GM19240 (cell line): ENCODE results near the gene SSR1.
"Not testable (repeated sequence)": the region's sequence is repeated elsewhere in the genome, so short reads cannot be mapped to it uniquely, and the experiment has no call there.

Source experiments
- DNase-seq: peaks from one replicate; pipeline ENCODE4 v3.0.0; 2011; ENCODE audit warnings: low spot score; ENCODE audit not compliant: insufficient read length

Gene SSR1

DNA sequence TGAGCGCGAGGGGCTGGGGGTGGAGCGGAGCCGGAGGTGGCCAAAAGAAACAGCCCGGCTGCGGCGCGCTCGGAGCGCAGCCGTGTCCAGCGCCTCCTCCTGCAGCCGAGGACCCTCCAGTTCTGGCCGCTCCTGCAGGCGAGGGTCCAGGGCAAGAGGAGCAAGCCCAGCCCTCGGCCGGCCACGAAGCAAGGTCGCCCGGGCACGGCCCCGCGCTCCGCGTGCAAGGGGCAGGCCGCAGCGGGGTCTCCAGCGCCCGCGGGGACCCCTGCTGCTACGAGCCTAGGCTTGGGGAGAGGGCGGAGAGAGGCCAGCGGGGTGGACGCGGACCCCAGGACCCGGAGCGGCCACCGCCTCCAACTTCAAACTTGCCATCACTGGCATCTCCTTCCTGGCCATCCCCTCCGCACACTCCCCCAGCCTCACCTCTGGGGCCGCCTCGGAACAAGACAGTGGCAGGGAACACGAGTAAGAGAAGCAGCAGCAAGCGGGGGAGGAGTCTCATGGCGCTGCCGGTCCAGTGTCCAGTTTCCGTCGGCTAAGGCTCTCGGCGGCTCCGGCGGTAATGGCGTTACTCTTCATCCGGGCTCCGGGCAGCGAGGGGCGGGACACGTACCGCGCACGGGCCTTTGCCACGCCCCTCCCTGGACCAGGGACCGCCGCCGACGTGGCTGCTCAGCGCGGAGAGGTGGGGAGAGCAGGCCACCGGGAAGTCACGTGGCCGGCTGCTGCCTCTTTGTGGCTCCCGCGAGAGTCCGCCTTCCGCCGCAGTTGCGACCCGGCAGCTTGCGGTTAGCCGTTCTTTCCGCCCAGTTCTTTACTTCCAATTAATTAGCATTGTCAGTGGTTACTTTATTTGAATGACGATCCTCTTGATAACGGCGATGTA lies at the start of gene SSR1:
TSS of gene SSR1 (minus strand) at position 584 of the 889 bp plus-strand sequence. CDS start at position 505, 79 bp downstream.
- peak; percentile 99 for DNase-seq

DNA sequence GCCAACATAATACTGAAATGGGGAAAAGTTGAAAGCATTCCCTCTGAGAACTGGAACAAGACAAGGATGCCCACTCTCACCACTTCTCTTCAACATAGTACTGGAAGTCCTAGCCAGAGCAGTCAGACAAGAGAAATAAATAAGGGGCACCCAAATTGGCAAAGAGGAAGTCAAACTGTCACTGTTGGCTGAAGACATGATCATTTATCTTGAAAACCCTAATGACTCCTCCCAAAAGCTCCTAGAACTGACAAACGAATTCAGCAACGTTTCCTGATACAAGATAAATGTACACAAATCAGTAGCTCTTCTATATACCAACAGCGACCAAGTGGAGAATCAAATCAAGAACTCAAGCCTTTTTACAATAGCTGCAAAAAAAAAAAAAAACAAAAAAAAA lies 38.9 kb upstream of the SSR1 start:
- not testable (repeated sequence) for DNase-seq

DNA sequence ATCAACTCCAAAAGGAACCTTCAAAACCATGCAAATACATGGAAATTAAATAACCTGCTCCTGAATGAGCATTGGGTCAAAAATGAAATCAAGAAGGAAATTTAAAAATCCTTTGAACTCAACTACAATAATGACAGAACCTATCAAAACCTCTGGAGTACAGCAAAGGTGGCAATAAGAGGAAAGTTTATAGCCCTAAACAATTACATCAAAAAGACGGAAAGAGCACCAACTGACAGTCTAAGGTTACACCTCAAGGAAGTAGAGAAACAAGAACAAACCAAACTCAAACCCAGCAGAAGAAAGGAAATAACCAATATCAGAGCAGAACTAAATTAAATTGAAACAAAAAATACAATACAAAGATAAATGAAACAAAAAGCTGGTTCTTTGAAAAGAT lies 37.6 kb upstream of the SSR1 start:
- not testable (repeated sequence) for DNase-seq

DNA sequence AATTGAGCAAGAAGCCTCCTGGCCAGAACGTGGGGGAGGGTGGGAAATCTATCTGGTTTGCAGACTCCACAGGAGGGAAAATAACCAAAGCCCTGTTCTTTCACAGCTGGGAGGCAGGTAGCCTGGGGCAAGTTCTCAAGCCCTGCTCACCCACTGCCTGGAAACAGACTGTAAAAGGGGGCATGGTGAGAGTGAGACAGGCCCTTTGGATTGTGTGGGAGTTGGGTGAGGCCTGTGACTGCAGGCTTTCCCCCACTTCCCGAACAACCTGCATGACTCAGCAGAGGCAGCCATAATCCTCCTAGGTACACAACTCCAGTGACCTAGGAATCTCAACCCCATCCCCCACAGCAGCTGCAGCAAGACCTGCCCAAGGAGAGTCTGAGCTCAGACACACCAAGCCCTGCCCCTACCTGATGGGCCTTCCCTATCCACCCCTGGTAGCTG lies 34.6 kb upstream of the SSR1 start:
- not testable (repeated sequence) for DNase-seq

DNA sequence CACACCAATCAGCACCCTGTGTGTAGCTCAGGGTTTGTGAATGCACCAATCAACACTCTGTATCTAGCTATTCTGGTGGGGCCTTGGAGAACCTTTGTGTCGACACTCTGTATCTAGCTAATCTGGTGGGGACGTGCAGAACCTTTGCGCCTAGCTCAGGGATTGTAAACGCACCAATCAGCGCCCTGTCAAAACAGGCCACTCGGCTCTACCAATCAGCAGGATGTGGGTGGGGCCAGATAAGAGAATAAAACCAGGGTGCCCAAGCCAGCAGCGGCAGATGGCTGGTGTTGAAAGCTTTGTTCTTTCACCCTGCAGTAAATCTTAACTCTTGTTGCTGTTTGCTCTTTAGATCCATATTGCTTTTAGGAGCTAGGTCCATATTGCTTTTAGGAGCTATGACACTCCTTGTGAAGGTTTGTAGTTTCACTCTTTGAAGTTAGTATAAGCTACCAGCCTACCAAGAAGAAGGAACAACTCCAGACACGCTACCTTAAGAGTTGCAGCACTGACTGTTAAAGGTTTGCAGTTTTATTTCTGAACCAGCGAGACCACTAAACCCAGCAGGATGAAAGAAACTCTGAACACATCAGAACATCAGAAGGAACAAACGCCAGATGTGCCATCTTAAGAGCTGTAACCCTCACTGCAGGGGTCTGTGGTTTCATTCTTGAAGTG lies 31.9 kb upstream of the SSR1 start:
- not testable (repeated sequence) for DNase-seq

DNA sequence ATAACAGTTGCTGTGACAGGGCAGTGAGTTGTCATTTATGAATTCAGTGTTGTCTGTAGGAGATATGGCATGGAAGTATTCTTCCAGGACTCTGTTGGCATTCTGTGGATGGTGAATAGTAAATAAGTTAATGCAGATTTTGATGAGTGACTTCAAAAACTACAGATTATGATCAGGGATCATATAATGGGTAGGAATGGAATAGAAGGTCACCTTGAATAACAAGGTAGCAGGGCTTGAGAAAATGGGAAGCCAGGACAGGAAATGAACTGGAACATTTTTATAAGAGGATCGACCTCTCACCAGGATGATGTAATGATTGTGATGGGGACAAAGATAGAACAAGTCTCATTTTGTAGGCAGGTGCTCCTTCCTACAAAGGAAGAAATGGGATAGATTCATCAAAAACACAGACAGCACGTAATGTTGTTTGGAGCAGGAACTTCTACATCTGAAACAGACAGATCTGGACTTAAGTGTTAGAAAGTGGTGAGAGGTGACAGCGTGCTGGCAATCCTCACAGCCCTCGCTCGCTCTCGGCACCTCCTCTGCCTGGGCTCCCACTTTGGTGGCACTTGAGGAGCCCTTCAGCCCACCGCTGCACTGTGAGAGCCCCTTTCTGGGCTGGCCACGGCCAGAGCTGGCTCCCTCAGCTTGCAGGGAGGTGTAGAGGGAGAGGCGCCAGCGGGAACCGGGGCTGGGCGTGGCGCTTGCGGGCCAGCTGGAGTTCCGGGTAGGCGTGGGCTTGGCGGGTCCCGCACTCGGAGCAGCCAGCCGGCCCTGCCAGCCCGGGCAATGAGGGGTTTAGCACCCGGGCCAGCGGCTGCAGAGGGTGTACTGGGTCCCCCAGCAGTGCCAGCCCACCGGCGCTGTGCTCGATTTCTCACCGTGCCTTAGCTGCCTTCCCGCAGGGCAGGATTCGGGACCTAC lies 30.8 kb upstream of the SSR1 start:
- DNase-seq = no peak

DNA sequence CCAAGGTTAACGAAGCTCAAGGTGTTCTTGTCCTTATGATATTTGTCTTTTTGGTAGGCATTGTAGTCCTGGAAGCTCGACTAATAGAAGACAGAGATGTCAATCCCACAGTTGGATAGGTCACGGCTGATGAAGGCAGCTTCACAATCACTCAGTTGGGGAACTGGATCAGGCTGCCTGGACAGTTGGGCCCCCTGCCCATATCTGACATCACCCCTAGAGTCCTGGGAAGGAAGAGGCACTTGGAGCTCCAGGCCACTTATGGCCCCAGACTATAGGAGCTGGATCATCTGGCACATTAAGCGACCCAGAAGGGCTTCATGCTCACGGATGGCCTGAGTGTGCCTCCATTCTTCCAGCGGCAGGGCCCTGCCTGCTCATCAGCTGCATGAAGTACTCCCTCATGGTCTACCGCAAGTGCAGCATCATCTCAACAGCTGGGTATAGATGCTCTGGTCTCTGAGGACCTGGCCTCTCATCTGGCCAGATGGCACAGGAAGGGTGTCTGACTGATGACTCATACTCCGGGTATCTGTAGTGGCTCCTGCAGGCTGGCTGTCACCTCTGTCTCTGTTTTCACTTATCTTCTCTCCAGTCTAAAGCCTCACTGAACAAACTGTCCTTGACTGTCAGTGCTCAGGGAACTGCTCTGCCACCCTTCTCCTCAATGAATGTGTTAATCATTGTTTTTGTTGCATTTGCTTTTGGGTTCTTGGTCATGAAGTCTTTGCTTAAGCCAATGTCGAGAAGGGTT lies 29.2 kb upstream of the SSR1 start:
- no peak for DNase-seq

DNA sequence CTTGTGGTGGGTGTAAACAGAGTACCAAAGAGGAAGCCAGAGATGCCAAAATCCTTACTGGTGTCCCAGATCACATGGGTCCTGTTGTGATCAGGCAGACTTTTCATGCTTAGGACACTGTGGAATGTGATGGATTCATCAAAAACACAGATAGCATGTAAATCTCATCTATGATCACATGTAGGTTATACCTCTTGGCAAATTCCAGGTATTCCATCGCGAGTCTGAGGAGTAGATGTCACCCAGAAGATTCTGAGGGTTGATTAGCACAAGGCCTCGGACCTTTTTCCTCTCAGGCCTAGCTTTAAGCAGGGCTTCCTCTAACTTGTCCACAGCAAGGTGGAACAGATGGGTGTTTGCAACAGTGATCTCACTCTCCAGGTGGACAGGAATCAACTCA lies 28.3 kb upstream of the SSR1 start:
- no peak for DNase-seq

DNA sequence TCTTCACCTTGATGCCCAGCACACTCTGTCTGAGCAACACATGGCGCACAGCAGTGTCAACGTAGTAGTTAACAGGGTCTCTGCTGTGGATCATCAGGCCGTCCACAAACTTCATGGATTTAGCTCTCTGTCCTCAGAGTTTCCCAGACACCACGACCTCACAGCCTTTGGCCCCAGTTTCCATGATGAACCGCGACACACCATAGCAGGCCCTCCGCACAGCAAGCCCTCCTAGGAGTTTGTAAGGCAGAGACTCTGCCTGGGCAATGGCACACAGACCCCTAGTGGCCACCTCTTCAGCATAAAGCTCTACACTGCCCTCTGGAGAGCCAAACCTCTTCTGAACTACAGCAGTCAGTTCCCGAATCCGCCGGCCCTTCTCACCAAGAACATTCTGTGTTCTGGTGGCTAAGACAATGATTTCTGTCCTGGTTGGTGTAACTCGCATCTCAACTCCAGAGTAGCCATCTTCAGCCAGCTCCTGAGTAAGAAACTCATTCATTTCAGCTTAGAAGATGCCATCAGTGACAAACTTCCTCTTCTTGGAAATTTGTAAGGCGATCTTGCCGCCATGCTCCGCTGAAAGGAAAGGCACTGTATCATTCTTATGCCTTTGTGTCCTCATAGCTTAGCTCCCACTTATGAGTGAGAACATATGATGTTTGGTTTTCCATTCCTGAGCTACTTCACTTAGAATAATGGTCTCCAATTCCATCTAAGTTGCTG lies 26.2 kb upstream of the SSR1 start:
- DNase-seq = not testable (repeated sequence)

DNA sequence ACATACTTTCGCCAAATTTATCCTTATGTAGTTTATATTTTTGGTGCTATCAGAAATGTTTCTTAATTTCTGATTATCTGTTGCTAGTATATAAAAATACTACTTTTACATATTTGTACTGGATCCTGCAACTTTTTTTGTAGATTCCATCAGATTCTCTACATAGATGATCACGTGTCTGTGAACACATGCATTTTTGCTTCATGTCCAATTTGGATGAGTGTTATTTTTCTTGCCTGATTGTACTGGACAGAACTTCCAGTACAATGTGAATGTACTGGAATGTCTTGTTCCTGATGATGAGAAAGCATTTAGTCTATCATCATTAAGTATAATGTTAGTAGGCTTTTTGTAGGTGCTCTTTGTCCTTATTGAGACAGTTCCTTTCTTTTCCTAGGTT lies 25.0 kb upstream of the SSR1 start:
- DNase-seq = no peak

DNA sequence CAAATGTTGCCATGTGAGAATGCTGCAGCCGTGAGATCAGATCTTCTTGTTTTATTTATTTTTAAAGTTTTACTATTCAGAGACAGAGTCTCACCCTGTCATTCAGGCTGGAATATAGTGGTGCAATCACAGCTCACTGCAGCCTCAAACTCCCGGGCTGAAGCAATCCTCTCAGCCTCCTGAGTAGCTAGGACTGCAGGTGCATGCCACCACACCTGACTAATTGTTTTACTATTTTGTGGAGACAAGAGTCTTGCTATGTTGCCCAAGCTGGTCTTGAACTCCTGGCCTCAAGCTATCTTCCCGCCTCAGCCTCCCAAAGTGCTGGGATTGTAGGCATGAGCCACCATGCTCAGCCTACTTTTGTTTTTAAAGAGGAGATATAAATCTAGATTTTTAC lies 22.5 kb upstream of the SSR1 start:
- DNase-seq = no peak

DNA sequence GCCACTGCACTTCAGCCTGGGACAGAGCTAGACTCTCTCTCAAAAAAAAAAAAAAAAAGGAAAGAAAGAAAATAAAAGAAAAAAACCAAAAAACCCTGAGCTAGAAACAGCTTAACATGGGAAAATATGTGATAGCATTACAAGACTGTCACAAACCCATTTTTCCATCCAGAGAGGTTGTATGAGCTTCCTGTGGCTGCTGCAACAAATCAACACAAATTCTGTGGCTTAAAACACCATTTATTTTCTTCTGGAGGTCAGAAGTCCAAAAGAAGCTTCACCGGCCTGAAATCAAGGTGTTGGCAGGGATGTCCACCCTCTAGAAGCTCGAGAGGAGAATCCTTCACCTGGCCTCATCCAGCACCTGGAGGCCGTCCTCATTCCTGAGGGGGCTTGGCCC lies 21.7 kb upstream of the SSR1 start:
- no peak for DNase-seq

DNA sequence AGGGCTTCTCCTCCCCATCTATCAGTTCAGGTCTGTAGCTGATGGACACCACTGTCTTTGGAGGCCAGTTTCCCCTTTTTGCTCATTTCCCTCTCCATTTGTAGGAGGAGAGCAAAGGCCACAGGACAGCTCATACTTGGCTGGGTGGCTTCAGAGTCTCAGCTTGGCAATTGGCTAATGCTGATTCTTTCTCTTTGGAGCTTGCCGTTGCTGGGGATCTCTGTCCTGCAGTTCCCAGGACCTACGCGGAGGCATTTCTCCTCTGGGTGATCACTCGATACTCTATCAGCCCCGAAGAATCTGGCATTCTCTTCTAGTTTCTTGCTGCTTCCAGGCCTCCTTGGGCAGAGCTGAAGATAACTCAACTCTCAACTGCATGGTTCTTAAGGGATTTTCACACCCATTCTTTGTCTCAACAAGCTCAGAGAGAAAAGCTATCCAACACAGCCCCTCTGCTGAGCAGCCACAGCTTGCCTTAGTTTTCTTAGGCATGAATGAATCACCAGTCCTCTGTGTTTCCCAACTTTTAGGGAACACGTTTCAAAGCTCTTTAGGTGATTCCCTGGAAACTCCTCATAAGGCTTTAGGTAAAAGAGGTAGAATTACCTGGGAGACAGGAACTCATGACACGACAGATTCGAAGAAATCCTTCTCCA lies 19.2 kb upstream of the SSR1 start:
- no peak for DNase-seq

DNA sequence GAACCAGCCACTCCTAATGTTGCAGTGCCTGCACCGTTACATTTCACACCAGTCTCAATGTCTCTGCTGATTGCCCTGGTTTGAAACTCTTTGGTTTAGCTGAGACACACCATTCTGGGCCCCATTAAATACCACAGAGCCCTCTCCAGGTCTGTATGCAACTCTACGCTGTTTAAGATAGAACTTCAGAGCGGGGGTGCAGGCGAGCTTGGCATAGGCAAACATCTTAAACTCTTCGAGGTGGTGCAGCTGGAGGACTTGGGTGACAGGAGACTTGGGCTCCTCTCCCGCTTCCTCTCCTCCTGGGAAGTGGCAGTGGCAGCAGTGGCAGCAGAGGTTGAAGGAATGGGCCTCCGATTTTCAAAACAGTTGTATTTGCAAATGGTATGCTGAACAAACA lies 18.5 kb upstream of the SSR1 start:
- no peak for DNase-seq

DNA sequence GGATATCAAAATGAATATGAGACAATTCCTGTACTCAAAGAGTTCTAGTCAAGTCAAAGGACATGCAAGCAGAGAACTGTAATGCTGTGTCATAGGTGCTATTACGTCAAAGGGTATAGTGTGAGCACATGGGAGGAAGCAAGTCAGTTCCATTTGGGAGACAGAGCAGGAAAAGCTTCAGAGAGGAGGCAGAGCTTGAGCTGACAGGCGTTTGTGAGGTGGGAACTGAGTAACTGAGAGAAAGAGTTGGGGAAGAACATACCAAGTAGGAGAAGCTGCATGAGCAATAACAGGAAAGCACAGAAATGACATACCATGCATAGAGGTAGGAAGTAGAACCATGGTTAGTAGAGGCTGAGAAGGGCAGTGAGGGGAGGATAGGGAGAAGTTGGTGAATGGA lies 15.2 kb upstream of the SSR1 start:
- DNase-seq = no peak

DNA sequence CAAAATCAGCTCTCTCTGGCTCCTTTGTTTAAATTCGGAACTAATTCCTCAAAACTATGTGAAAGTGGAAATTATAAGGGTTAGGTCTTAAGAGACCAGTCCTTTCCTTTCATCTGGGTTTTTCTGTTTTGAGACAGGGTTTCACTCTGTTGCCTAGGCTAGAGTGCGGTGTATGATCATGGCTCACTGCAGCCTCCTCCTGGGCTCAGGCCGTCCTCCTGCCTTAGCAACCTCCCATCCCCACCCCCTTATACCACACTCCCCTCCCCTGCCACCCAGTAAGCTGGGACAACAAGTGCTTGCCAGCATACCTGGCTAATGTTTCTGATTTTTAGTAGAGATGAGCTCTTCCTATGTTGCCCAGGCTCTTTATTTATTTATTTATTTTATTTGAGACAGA lies 12.8 kb upstream of the SSR1 start:
- DNase-seq = no peak

DNA sequence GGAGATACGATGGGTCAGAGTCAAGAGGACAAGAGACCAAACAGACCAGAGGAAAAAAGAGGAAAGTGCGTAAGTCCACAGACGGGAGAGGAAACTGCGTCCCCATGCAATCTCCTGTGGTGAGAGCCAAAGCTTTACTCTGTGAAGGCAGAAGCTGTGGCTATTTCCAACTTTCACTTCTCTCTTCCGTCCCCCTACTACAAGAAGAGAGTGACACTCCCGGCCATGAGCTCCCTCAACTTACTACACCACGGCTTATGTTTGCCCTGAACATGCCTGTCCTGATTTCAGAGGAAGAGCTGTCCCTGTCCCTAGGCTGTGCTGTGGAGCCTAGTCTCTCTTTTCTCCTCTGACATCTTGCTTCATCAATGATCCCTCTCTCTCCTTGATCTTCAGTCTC lies 11.5 kb upstream of the SSR1 start:
- no peak for DNase-seq

DNA sequence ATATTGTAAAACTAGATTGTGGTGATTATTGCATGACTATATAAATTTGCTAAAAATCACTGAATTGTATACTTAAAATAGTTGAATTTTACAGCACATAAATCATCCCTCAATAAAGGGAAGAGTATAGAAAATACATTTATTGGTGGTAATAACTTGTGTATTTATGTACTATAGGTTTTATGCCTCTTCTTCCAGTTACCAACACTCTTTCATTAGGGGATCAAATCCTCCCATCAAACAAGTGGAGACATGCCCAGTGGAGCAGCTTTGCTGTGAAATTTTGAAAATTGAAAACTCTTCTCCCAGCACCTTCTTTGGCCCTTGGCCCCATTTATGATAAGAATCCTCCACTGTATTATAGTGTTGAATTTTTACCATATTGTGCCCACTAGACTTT lies 10.1 kb upstream of the SSR1 start:
- DNase-seq = no peak

DNA sequence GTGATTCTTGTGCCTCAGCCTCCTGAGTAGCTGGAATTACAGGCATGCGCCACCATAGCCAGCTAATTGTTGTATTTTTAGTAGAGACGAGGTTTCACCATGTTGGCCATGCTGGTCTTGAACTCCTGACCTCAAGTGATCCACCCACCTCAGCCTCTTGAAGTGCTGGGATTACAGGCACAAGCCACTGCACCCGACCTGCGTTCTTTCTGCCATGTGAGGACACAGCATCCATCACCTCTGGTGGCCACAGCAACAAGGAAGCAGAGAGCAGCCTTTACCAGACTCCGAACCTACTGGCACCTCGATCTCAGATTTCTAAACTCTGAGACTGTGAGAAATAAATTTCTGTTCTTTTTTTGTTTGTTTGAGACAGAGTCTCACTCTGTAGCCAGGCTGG lies 8.9 kb upstream of the SSR1 start:
- not testable (repeated sequence) for DNase-seq

DNA sequence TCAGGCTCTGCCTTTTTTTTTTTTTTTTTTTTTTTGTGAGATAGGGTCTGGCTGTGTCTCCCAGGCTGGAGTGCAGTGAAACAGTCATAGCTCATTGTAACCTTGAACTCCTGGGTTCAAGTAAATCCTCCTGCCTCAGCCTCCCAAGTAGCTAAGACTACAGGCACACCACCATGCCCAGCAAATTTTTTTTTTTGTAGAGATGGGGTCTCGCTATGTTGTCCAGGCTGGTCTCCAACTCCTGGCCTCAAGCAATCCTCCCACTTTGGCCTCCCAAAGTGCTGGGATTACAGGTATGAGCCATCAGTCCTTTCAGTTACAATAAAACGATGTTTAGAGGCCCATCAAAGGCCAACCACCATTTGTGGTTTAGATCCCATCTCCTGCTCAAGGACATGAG lies 6.4 kb upstream of the SSR1 start:
- not testable (repeated sequence) for DNase-seq
